Measurements from ENCODE around the gene DYRK2.
A peak's percentile ranks its signal among the peaks of the same experiment; 100 is the strongest.

Gene DYRK2

GRCh38 chr12:67662910-67663538 is 14.5 kb downstream of the DYRK2 start:
- DNase-seq (ENCODE audit: extremely low read depth, low read depth) = peak; percentile 86
- TF ChIP-seq CTCF (IDR thresholded peaks at IDR 0.05; ENCODE audit: low read depth, low read length) = peak; percentile 6

- no peak for TF ChIP-seq CTCF (IDR thresholded peaks at IDR 0.05; ENCODE audit: low read depth, low read length)
- DNase-seq (ENCODE audit: extremely low read depth, low read depth) = no peak
Observed at GRCh38 chr12:67664171-67664570, 15.6 kb downstream of the DYRK2 start.

GRCh38 chr12:67665679-67666078 is 17.1 kb downstream of the DYRK2 start:
- no peak for DNase-seq (ENCODE audit: extremely low read depth, low read depth)

GRCh38 chr12:67666605-67667004 is 18.1 kb downstream of the DYRK2 start:
- no peak for DNase-seq (ENCODE audit: extremely low read depth, low read depth)
- no peak for TF ChIP-seq CTCF (IDR thresholded peaks at IDR 0.05; ENCODE audit: low read depth, low read length)

More at GRCh38 chr12:67665679-67666078, 17.1 kb downstream of the DYRK2 start:
- TF ChIP-seq CTCF (IDR thresholded peaks at IDR 0.05; ENCODE audit: low read depth, low read length) = no peak

- DNase-seq (ENCODE audit: extremely low read depth, low read depth) = no peak
- TF ChIP-seq CTCF (IDR thresholded peaks at IDR 0.05; ENCODE audit: low read depth, low read length) = no peak
Observed at GRCh38 chr12:67667276-67668073, 18.9 kb downstream of the DYRK2 start.

GRCh38 chr12:67669217-67669933 is 20.8 kb downstream of the DYRK2 start:
- DNase-seq (ENCODE audit: extremely low read depth, low read depth) = no peak
- TF ChIP-seq CTCF (IDR thresholded peaks at IDR 0.05; ENCODE audit: low read depth, low read length) = no peak

Data from AG09319 (cell line).